ENCODE results near the gene FRMD4A.

DNA sequence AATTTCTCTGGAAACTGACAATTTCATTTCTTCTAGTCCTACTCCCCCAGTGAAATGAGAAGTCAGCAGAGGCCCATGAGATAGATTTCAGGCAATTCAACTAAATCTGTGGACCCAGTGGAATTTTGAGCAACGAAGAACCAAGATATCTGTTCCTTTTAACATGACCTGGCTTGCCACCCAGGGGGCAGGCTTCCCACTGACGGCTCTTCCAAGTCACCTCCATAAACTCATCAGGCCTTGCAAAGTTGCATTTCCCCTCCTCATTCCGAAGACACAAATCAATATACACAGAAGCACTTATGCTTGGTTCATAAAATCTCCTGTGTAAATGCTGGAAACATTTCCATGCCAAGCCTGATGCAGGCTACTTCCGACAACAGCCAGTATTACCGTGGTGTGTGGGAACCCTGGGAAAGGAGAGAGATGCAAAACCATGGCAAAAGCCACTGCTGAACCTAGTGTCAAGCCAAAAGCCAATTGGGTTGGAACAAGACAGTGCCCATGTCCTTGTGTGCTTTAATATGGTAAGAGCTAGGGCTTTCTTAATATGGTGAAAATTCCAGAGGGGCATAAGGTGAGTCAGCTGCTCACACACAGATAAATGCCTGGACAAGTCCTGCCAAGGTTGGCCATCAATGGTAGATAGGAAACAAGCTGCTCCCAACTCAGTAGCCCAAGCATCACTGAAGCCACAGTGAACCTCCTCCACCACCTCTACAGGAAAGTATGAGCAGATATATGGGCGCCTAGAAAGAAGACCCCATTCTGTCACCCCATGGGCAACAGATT, 1.6 kb downstream of the FRMD4A start:
- TF ChIP-seq EZH2phosphoT487 (IDR thresholded peaks at IDR 0.05; ENCODE audit: insufficient read depth, low read depth) (no peak), EZH2 (IDR thresholded peaks at IDR 0.05; ENCODE audit: insufficient read depth, poor library complexity, severe bottlenecking) (no peak)
